HepG2 (cell line): Measurements from ENCODE around the gene ESPNL. TPM values are rescaled to one million over a fixed set of nuclear protein-coding genes. Genes with fewer than 3 reads are reported as not detected.

Source experiments
- ATAC-seq: fragments of 200-7000 bp; cut with Tn5 transposase; 3 replicates; pipeline ENCODE4 v1.9.1; 2020; ENCODE audit warnings: mild to moderate bottlenecking, moderate library complexity
- BruUV-seq: library from RNA; stranded (reverse); fragments of 400-500 nt; replicated peaks from 2 replicates; lab custom pipeline; 2021; lab: Mats Ljungman, UMichigan
- CTCF ChIA-PET: fragments of 300-600 bp; formaldehyde crosslinking; extraction: SDS; loops from one replicate; lab custom pipeline; 2021; ENCODE audit warnings: low total read pairs, inconsistent platforms, low intra/inter-chr PET ratio; lab: Yijun Ruan, JAX
- POLR2A ChIA-PET: fragments of 350-600 bp; sonication (Branson Sonifier 250); formaldehyde crosslinking; loops from one replicate; lab custom pipeline; 2020; ENCODE audit warnings: antibody characterized with exemption, inconsistent platforms; lab: Yijun Ruan, JAX
- DNase-seq: peaks from one replicate; pipeline ENCODE4 v3.0.0-alpha.2; 2015; ENCODE audit warnings: low spot score
- FAIRE-seq: peaks from 3 replicates; lab custom pipeline; 2011; peaks lifted over from hg19 to GRCh38; lab: Jason Lieb, UNC
- H2AFZ ChIP-seq: one replicate; pipeline ENCODE4 v1.6.1; 2011; ENCODE audit warnings: low read length, inconsistent platforms
- H3K27ac ChIP-seq: fragments of 300-600 bp; 3 replicates; pipeline ENCODE4 v1.8.0; 2011; ENCODE audit warnings: mixed run types, mild to moderate bottlenecking, mixed read lengths, low read length, inconsistent platforms; ENCODE audit not compliant: insufficient read depth; ENCODE audit errors: extremely low read length
- H3K27me3 ChIP-seq, 2 experiments: fragments of 200-600 bp in 1 of 2; 2 replicates in 1 of 2; 3 replicates in 1 of 2; pipeline versions ENCODE4 v1.6.0 to v1.8.0; 2011; ENCODE audit warnings: low read length in 2 of 2, mild to moderate bottlenecking in 2 of 2, moderate library complexity in 2 of 2, inconsistent platforms in 1 of 2; ENCODE audit not compliant: insufficient read depth in 2 of 2, control insufficient read depth in 1 of 2
- H3K36me3 ChIP-seq, 2 experiments: fragments of 200-600 bp in 1 of 2; replicated peaks in 1 of 2; 2 replicates in 1 of 2; 3 replicates in 1 of 2; pipeline versions ENCODE4 v1.5.1 to v1.8.0; 2011; ENCODE audit warnings: low read length in 2 of 2, inconsistent platforms in 1 of 2; ENCODE audit not compliant: insufficient read depth in 2 of 2, control insufficient read depth in 1 of 2
- H3K4me1 ChIP-seq: 2 replicates; pipeline ENCODE4 v1.5.1; 2012; ENCODE audit warnings: low read length, inconsistent platforms; ENCODE audit not compliant: insufficient read depth
- H3K4me2 ChIP-seq: 2 replicates; pipeline ENCODE4 v1.6.0; 2011; ENCODE audit warnings: low read depth, low read length, inconsistent platforms
- H3K4me3 ChIP-seq, 3 experiments: fragments of 200-600 bp in 1 of 3; sonication (generic), shearing (Covaris generic) in 1 of 3; replicated peaks in 1 of 3; 2 replicates each; pipeline ENCODE4 v1.5.1; 2011 to 2016; ENCODE audit warnings: low read length in 3 of 3, inconsistent platforms in 2 of 3, low read depth in 2 of 3, mild to moderate bottlenecking in 2 of 3, control low read depth in 1 of 3, mixed read lengths in 1 of 3; ENCODE audit not compliant: insufficient read depth in 1 of 3
- H3K79me2 ChIP-seq: one replicate; pipeline ENCODE4 v1.6.1; 2011; ENCODE audit warnings: low read length, inconsistent platforms; ENCODE audit not compliant: insufficient read depth
- H3K9ac ChIP-seq: 2 replicates; pipeline ENCODE4 v1.6.0; 2011; ENCODE audit warnings: mild to moderate bottlenecking, low read depth, low read length, inconsistent platforms; ENCODE audit not compliant: insufficient read depth
- H3K9me3 ChIP-seq: 2 replicates; pipeline ENCODE4 v1.5.1; 2012; ENCODE audit warnings: mild to moderate bottlenecking, low read length
- H4K20me1 ChIP-seq: 2 replicates; pipeline ENCODE4 v1.6.0; 2011; ENCODE audit warnings: inconsistent platforms, mild to moderate bottlenecking, low read length, moderate library complexity; ENCODE audit not compliant: insufficient read depth
- CREB1 ChIP-seq, 2 experiments: fragments of 450-650 bp in 1 of 2; IDR thresholded peaks; 2 replicates each; pipeline ENCODE4 v1.6.1; 2016 to 2017; ENCODE audit warnings: control low read depth in 1 of 2, mild to moderate bottlenecking in 1 of 2, missing compliant biosample characterization in 1 of 2, missing genetic modification characterization in 1 of 2
- EP300 ChIP-seq, 3 experiments: sonication (generic) in 1 of 3; formaldehyde crosslinking in 1 of 3; IDR thresholded peaks; 2 replicates each; pipeline versions ENCODE4 v1.5.1 to v1.6.1; 2011 to 2020; ENCODE audit warnings: low read depth in 2 of 3, low read length in 2 of 3, borderline replicate concordance in 1 of 3, improper control_type of control experiment in 1 of 3, mild to moderate bottlenecking in 1 of 3, missing genetic modification reagents in 1 of 3, moderate library complexity in 1 of 3
- ZMYM3 ChIP-seq: sonication (generic); formaldehyde crosslinking; IDR thresholded peaks from 2 replicates; pipeline ENCODE4 v1.5.1; 2020; ENCODE audit warnings: mild to moderate bottlenecking, missing genetic modification reagents
- ZNF350 ChIP-seq: sonication (generic); formaldehyde crosslinking; IDR thresholded peaks from 2 replicates; pipeline ENCODE4 v1.4.0; 2020; ENCODE audit warnings: mild to moderate bottlenecking, low read depth, missing genetic modification reagents, borderline replicate concordance
- ZNF629 ChIP-seq: sonication (generic); formaldehyde crosslinking; conservative IDR thresholded peaks from 2 replicates; pipeline ENCODE4 v1.5.0; 2020; ENCODE audit warnings: missing genetic modification reagents
- WGBS: methylation state at CpG from one replicate; pipeline ENCODE4 v1.1.6; 2017; ENCODE audit warnings: low lambda C conversion rate; 5-methylcytosine and 5-hydroxymethylcytosine counted together
- in situ Hi-C: cut with HindIII; loops from 2 replicates; pipeline ENCODE4 v1.10.0; 2017; ENCODE audit warnings: low pct_unique_long_range_greater_than_20kb; ENCODE audit not compliant: extremely low pct_ligation_motif_present
- intact Hi-C: fragments of 100-400 bp; cut with micrococcal nuclease; formaldehyde crosslinking; loops from one replicate; pipeline ENCODE4 v1.10.0; 2022; ENCODE audit not compliant: unreplicated experiment
- polyA plus RNA-seq, 8 experiments: library from polyadenylated mRNA; depleted of rRNA in 3 of 8; stranded (reverse) in 7 of 8; unstranded in 1 of 8; fragments of >200 nt; fragmentation: Illumina TruSeq in 4 of 8; extraction: Trizol in 4 of 8; gene quantifications; 2 replicates each; pipeline versions ENCODE4 v1.2.1 to v1.2.3, GENCODE V29; 2011 to 2016; ENCODE audit warnings: low read depth in 4 of 8, missing spikeins in 1 of 8, mixed read lengths in 1 of 8; ENCODE audit not compliant: insufficient read depth in 1 of 8
- total RNA-seq, 5 experiments: library from RNA; depleted of rRNA; stranded (reverse); fragments of >200 nt; fragmentation: Illumina TruSeq; extraction: Trizol; gene quantifications; 2 replicates each; pipeline ENCODE4 v1.2.3, GENCODE V29; 2016; ENCODE audit warnings: low read depth in 1 of 5

Gene ESPNL
- total and polyA plus RNA-seq, 2 of the 13 experiments (the other 11 are each of a cell fraction or from before 2014, with no cell fraction given): 0.45 to 0.80 TPM

GRCh38 chr2:238155051-238155760 is 55.1 kb downstream of the ESPNL start:
- DNase-seq (no peak), ATAC-seq (no peak), FAIRE-seq (no peak)
- no peak overlapping the region for H3K27ac ChIP-seq
- ChIA-PET CTCF (no interaction called here), POLR2A (no interaction called here)
- no peak overlapping the region for H3K4me3 ChIP-seq
- no peaks in the 10 kb centered on the region for H3K79me2 ChIP-seq
- no TSS peak for BruUV-seq
- H3K4me2 ChIP-seq: no peak overlapping the region
- no peaks in the 10 kb centered on the region for H3K9me3 ChIP-seq
- 46% methylated on average over 19 of the region's 19 CpGs for WGBS
- H3K9ac ChIP-seq: no peak overlapping the region
- H2AFZ ChIP-seq: no peak overlapping the region
- peaks cover 26 to 66% of the 10 kb centered on the region in 2 experiments for H3K27me3 ChIP-seq
- H4K20me1 ChIP-seq: no peaks in the 10 kb centered on the region
- intact Hi-C loops: no loop called here
- H3K4me1 ChIP-seq: peaks cover 32% of the 10 kb centered on the region
- in situ Hi-C loops: no loop called here
- no peaks in the 10 kb centered on the region for H3K36me3 ChIP-seq
- TF ChIP-seq ZNF629 (CRISPR knock-in tag) (peak; percentile 91), ZNF350 (CRISPR knock-in tag) (no peak), ZMYM3 (CRISPR knock-in tag) (0 out of 2 replicates have a peak, but pooled peaks have one; percentile 25)

DNA sequence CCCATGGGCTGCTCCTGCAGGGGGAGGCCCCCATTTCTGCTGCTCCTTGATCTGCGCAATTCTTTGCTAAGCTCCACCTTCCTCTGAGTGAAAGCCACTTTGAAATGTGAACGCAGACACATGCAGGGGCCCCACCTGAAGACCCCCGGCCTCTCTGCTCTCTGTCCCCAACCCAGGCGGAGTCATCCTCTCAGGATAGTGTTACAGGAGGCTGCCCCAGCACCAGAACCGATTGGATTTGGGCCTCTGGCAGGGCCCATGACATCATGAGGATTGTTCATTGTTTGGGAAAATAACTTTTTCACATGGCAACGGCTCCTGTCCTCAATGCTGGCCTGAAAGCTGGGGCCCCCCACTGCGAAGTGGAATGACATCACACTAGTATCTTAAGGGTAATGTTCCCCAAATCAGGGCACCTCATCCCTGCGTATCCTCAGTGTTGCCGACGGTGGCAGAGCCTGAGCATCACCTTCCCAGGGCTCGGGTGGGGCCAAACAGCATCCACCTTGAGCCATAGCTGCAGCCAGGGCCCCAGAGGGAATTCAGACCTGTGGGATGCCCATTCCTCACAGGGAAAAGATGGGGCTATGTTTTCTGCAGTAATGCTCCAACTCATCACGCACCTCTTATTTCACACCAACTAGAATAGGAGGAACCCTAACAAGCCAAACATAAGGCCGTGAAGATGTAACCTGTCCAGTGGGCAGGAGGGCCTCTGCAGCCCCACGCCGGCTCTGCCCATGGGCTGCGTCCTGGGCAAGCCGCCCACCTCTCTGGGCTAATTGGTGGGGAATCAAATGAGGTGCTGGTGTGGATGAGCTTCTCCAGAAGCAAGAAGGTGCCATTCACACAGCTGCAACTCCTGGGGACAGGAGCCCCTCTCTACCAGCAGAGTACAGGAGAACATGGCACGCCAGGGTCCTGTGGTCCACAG is 55.9 kb downstream of the ESPNL start:
- H3K79me2 ChIP-seq: no peaks in the 10 kb centered on the region
- ChIA-PET POLR2A (no interaction called here), CTCF (no interaction called here)
- ATAC-seq: no peak
- peaks cover 34% of the 10 kb centered on the region for H3K4me1 ChIP-seq
- H3K4me3 ChIP-seq: no peak overlapping the region
- H3K9me3 ChIP-seq: no peaks in the 10 kb centered on the region
- DNase-seq: no peak
- no peak overlapping the region for H3K27ac ChIP-seq
- in situ Hi-C loops (no loop called here), intact Hi-C loops (no loop called here)
- WGBS: 36% methylated on average over 14 of the region's 18 CpGs
- no peak overlapping the region for H2AFZ ChIP-seq
- peaks cover 29 to 66% of the 10 kb centered on the region in 2 experiments for H3K27me3 ChIP-seq
- TF ChIP-seq CREB1 (IDR thresholded peaks at IDR 0.05) (peak; percentile 32; the same call in 1 of the 2 replicates), CREB1 (CRISPR knock-in tag; IDR thresholded peaks at IDR 0.05) (no peak), EP300 (IDR thresholded peaks at IDR 0.05; ENCODE audit: low read depth in 2 of 2, low read length in 2 of 2) (no peak), EP300 (CRISPR knock-in tag; IDR thresholded peaks at IDR 0.05; ENCODE audit: borderline replicate concordance) (no peak)
- no peaks in the 10 kb centered on the region for H4K20me1 ChIP-seq
- no TSS peak for BruUV-seq
- no peaks in the 10 kb centered on the region for H3K36me3 ChIP-seq
- FAIRE-seq: no peak
- no peak overlapping the region for H3K9ac ChIP-seq
- H3K4me2 ChIP-seq: no peak overlapping the region
